CD4-positive, CD25-positive, alpha-beta regulatory T cell (primary cell): Measurements from ENCODE around the gene IGDCC3. TPM values are rescaled to one million over a fixed set of nuclear protein-coding genes. Genes with fewer than 3 reads are reported as not detected.
A peak's percentile ranks its signal among the peaks of the same experiment; 100 is the strongest.

ENCODE experiments used
- ATAC-seq, 2 donors: fragments of 150-1000 bp; cut with Tn5 transposase; one replicate each; pipeline ENCODE4 v1.10.0; 2021; ENCODE audit warnings: low read depth in 2 of 2, moderate number of reproducible peaks in 2 of 2, moderate library complexity in 1 of 2
- DNase-seq, 3 donors: peaks; one replicate each; pipeline versions ENCODE4 v3.0.0 to v3.0.0-alpha.2; 2012 to 2022; ENCODE audit warnings: mixed read lengths in 1 of 3
- H3K27ac ChIP-seq: one replicate; pipeline ENCODE4 v1.7.0; 2013; ENCODE audit warnings: mild to moderate bottlenecking, low read length; ENCODE audit not compliant: insufficient read depth, poor library complexity, severe bottlenecking
- H3K27me3 ChIP-seq: one replicate; pipeline ENCODE4 v1.7.0; 2013; ENCODE audit warnings: low read length; ENCODE audit not compliant: control insufficient read depth, insufficient read depth
- H3K36me3 ChIP-seq: one replicate; pipeline ENCODE4 v1.7.0; 2013; ENCODE audit warnings: mild to moderate bottlenecking, low read length, moderate library complexity; ENCODE audit not compliant: control insufficient read depth, insufficient read depth
- H3K4me1 ChIP-seq: 2 replicates; pipeline ENCODE4 v1.7.0; 2013; ENCODE audit warnings: mild to moderate bottlenecking, low read length; ENCODE audit not compliant: insufficient read depth, control insufficient read depth, poor library complexity, severe bottlenecking
- H3K4me3 ChIP-seq: one replicate; pipeline ENCODE4 v1.7.0; 2013; ENCODE audit warnings: low read depth, mild to moderate bottlenecking, low read length, moderate library complexity
- H3K9me3 ChIP-seq, 2 experiments: 1 replicate in 1 of 2; 2 replicates in 1 of 2; pipeline ENCODE4 v1.7.0; 2013; ENCODE audit warnings: low read length in 2 of 2, mild to moderate bottlenecking in 1 of 2, moderate library complexity in 1 of 2; ENCODE audit not compliant: control insufficient read depth in 2 of 2
- H3K27ac Mint-ChIP-seq, 3 donors: one replicate each; pipeline ENCODE4 v1.8.0; 2020 to 2022; ENCODE audit warnings: mild to moderate bottlenecking in 3 of 3, mixed read lengths in 3 of 3, moderate library complexity in 2 of 3
- H3K27me3 Mint-ChIP-seq: one replicate; pipeline ENCODE4 v1.8.0; 2022; ENCODE audit warnings: mild to moderate bottlenecking, mixed read lengths
- H3K36me3 Mint-ChIP-seq: one replicate; pipeline ENCODE4 v1.8.0; 2020; ENCODE audit warnings: mixed read lengths
- H3K4me1 Mint-ChIP-seq, 4 donors: one replicate each; pipeline ENCODE4 v1.8.0; 2020 to 2022; ENCODE audit warnings: mixed read lengths in 4 of 4, mild to moderate bottlenecking in 1 of 4
- H3K4me3 Mint-ChIP-seq, 4 donors: one replicate each; pipeline ENCODE4 v1.8.0; 2020 to 2022; ENCODE audit warnings: mild to moderate bottlenecking in 4 of 4, mixed read lengths in 4 of 4, moderate library complexity in 3 of 4
- H3K9me3 Mint-ChIP-seq, 7 donors: one replicate each; pipeline ENCODE4 v1.8.0; 2020 to 2022; ENCODE audit warnings: mixed read lengths in 7 of 7, mild to moderate bottlenecking in 3 of 7, moderate library complexity in 2 of 7
- polyA plus RNA-seq, 4 donors: library from polyadenylated mRNA; unstranded; fragments of 300-500 nt; fragmentation: Illumina TruSeq; gene quantifications; one replicate each; pipeline ENCODE4 v1.2.3, GENCODE V29; 2021
- total RNA-seq: library from RNA; stranded (reverse); gene quantifications from one replicate; pipeline ENCODE4 v1.2.3, GENCODE V29; 2022

IGDCC3 gene
- total and polyA plus RNA-seq, 5 donors from 2014 or later, result not detected

DNA sequence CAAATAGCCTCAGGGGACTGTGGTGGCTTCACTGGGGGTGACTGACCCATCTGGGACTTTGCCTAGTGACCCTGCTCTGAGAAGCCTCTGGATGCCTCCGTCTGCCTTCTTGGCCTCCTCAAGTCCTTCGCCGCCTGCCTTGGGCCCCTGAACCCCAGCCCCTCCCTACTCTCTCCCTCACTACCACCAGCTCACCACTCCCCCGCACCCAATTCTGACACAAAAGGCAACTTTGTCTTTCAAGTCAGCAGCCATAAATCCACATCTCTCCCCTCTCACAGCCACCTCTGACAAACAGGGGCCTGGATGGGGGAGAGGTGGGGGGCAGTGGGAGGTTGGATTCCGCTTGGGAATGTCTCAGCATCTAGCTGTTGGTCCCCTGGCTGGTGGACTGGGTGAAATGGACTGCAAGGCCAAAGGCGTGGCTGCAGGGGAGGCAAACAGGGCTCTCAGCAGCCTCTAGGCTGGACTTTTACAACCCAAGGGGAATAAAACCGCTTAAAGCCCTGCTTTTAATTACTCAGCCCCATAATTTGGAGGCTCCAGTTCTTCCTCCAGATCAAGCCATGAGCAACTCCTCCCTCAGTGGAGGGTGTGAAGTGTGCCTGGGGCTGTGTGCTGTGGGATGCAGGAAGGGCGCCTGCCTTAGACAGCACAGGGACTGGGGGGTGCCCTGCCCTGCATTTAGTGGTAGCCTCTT lies 33.4 kb downstream of the IGDCC3 start:
- no peaks in the 10 kb centered on the region for H3K27me3 ChIP-seq
- H3K4me3 ChIP-seq, result no peak overlapping the region
- Mint-ChIP-seq H3K36me3 (no peaks in the 10 kb centered on the region), H3K4me1 (peaks cover 0 to 2% (median 0%) of the 10 kb centered on the region in 4 donors), H3K27me3 (peaks cover 33% of the 10 kb centered on the region), H3K9me3 (peaks cover 0 to 2% (median 0%) of the 10 kb centered on the region in 7 donors), H3K27ac (no peak overlapping the region), H3K4me3 (no peak overlapping the region)
- H3K27ac ChIP-seq, result no peak overlapping the region
- no peaks in the 10 kb centered on the region for H3K4me1 ChIP-seq
- no peaks in the 10 kb centered on the region for H3K36me3 ChIP-seq
- no peak for DNase-seq
- H3K9me3 ChIP-seq, result no peaks in the 10 kb centered on the region
- no peak for ATAC-seq

GRCh38 chr15:65343374-65343981 lies 34.3 kb downstream of the IGDCC3 start:
- H3K9me3 Mint-ChIP-seq, result peaks cover 0 to 2% (median 0%) of the 10 kb centered on the region in 7 donors
- Histone ChIP-seq H3K27me3 (no peaks in the 10 kb centered on the region), H3K4me1 (no peaks in the 10 kb centered on the region), H3K36me3 (no peaks in the 10 kb centered on the region), H3K9me3 (no peaks in the 10 kb centered on the region), H3K4me3 (no peak overlapping the region), H3K27ac (no peak overlapping the region)
- H3K4me3 Mint-ChIP-seq, result no peak overlapping the region
- H3K4me1 Mint-ChIP-seq, result peaks cover 0 to 2% (median 0%) of the 10 kb centered on the region in 4 donors
- H3K27me3 Mint-ChIP-seq, result peaks cover 33% of the 10 kb centered on the region
- ATAC-seq, result no peak
- H3K27ac Mint-ChIP-seq, result no peak overlapping the region
- H3K36me3 Mint-ChIP-seq, result no peaks in the 10 kb centered on the region
- no peak for DNase-seq

- peaks cover 25% of the 10 kb centered on the region for H3K27me3 Mint-ChIP-seq
- no peak for ATAC-seq
These were observed 35.3 kb downstream of the IGDCC3 start for GRCh38 chr15:65342493-65342892.

DNA sequence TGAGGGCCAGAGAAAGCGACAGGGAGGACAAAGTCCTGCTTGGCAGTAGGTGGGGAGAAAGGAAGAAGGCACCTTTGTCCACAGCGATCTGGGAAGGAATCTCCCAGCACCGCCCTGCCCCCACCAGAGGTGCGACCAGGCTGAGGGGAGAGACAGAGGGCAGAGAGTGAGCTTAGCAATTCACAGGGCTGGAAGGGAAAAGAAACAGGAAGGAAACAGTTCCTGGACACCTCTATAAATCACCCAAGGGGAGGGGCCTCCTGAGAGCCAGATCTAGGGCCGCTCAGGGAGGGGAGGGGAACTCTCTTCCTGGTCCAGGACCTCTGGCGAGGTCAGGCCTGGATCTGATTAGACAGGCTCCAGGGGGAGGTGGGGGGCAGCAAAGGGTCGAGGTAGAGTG lies 37.9 kb downstream of the IGDCC3 start:
- H3K27ac Mint-ChIP-seq, result peak overlapping the region in 1 of 3 donors; percentile 2
- no peak for DNase-seq

More at GRCh38 chr15:65342493-65342892, 35.3 kb downstream of the IGDCC3 start:
- Histone ChIP-seq H3K27me3 (no peaks in the 10 kb centered on the region), H3K4me1 (no peaks in the 10 kb centered on the region), H3K36me3 (no peaks in the 10 kb centered on the region), H3K27ac (no peak overlapping the region), H3K9me3 (no peaks in the 10 kb centered on the region), H3K4me3 (no peak overlapping the region)
- H3K27ac Mint-ChIP-seq, result no peak overlapping the region
- peaks cover 0 to 2% (median 0%) of the 10 kb centered on the region in 4 donors for H3K4me1 Mint-ChIP-seq
- no peak for DNase-seq
- H3K9me3 Mint-ChIP-seq, result no peaks in the 10 kb centered on the region
- H3K4me3 Mint-ChIP-seq, result no peak overlapping the region
- no peaks in the 10 kb centered on the region for H3K36me3 Mint-ChIP-seq

GRCh38 chr15:65339416-65339815 lies 38.4 kb downstream of the IGDCC3 start:
- DNase-seq (no peak), ATAC-seq (no peak)
- no peaks in the 10 kb centered on the region for H3K4me1 ChIP-seq
- no peaks in the 10 kb centered on the region for H3K27me3 ChIP-seq
- no peaks in the 10 kb centered on the region for H3K9me3 ChIP-seq
- Mint-ChIP-seq H3K4me1 (peaks cover 0 to 2% (median 0%) of the 10 kb centered on the region in 4 donors), H3K9me3 (no peaks in the 10 kb centered on the region), H3K27me3 (peaks cover 12% of the 10 kb centered on the region), H3K4me3 (no peak overlapping the region), H3K27ac (no peak overlapping the region), H3K36me3 (no peaks in the 10 kb centered on the region)
- no peak overlapping the region for H3K4me3 ChIP-seq
- no peak overlapping the region for H3K27ac ChIP-seq
- no peaks in the 10 kb centered on the region for H3K36me3 ChIP-seq

More for the DNA sequence above, 37.9 kb downstream of the IGDCC3 start:
- Histone ChIP-seq H3K4me1 (no peaks in the 10 kb centered on the region), H3K27ac (no peak overlapping the region), H3K27me3 (no peaks in the 10 kb centered on the region), H3K36me3 (no peaks in the 10 kb centered on the region), H3K4me3 (no peak overlapping the region), H3K9me3 (no peaks in the 10 kb centered on the region)
- Mint-ChIP-seq H3K4me3 (no peak overlapping the region), H3K4me1 (peaks cover 0 to 2% (median 0%) of the 10 kb centered on the region in 4 donors), H3K9me3 (no peaks in the 10 kb centered on the region), H3K27me3 (peaks cover 12% of the 10 kb centered on the region), H3K36me3 (no peaks in the 10 kb centered on the region)
- ATAC-seq, result no peak

GRCh38 chr15:65338823-65339222 lies 39.0 kb downstream of the IGDCC3 start:
- DNase-seq, result no peak
- no peak overlapping the region for H3K27ac Mint-ChIP-seq
- ATAC-seq, result no peak
- H3K36me3 ChIP-seq, result no peaks in the 10 kb centered on the region
- H3K4me3 Mint-ChIP-seq, result no peak overlapping the region
- H3K27ac ChIP-seq, result no peak overlapping the region
- no peaks in the 10 kb centered on the region for H3K27me3 ChIP-seq
- H3K4me1 Mint-ChIP-seq, result peaks cover 0 to 2% (median 0%) of the 10 kb centered on the region in 4 donors
- no peaks in the 10 kb centered on the region for H3K9me3 ChIP-seq
- H3K4me3 ChIP-seq, result no peak overlapping the region
- H3K4me1 ChIP-seq, result no peaks in the 10 kb centered on the region
- peaks cover 12% of the 10 kb centered on the region for H3K27me3 Mint-ChIP-seq
- H3K36me3 Mint-ChIP-seq, result no peaks in the 10 kb centered on the region
- no peaks in the 10 kb centered on the region for H3K9me3 Mint-ChIP-seq

DNA sequence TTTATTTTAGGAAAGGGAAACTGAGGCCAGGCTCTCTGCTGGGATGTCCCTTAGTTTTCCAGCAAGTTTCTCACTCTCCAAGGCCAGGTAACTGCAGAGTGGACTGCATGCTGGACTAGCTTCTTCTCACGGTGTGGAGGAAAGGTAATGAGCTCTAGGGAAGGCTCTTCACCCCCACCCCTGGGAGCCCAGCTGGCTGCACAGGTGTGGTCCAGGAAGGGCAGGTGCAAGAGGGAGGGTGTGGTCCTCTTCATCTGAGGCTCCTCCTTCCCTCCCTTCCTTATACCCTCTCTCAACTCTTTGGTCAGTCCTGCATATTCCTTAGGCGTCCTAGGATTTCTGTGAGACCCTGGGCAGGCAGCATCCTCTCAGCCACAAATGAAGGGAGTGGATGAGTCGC lies 39.4 kb downstream of the IGDCC3 start:
- no peaks in the 10 kb centered on the region for H3K27me3 ChIP-seq
- ATAC-seq, result no peak
- H3K4me3 ChIP-seq, result no peak overlapping the region
- H3K27ac ChIP-seq, result no peak overlapping the region
- H3K4me1 ChIP-seq, result no peaks in the 10 kb centered on the region
- H3K36me3 ChIP-seq, result no peaks in the 10 kb centered on the region
- Mint-ChIP-seq H3K36me3 (no peaks in the 10 kb centered on the region), H3K27ac (no peak overlapping the region), H3K9me3 (no peaks in the 10 kb centered on the region), H3K4me1 (peaks cover 0 to 2% (median 0%) of the 10 kb centered on the region in 4 donors), H3K27me3 (peaks cover 16% of the 10 kb centered on the region), H3K4me3 (no peak overlapping the region)
- no peak for DNase-seq
- H3K9me3 ChIP-seq, result no peaks in the 10 kb centered on the region
